Glutamatergic neuron (in vitro differentiated cells): Measurements from ENCODE around the gene RPS19. TPM values are rescaled to one million over a fixed set of nuclear protein-coding genes. Genes with fewer than 3 reads are reported as not detected.
A peak's percentile ranks its signal among the peaks of the same experiment; 100 is the strongest.
"Not testable (repeated sequence)": the region's sequence is repeated elsewhere in the genome, so short reads cannot be mapped to it uniquely, and the experiment has no call there.

Source experiments
- DNase-seq: peaks from one replicate; pipeline ENCODE4 v3.0.0; 2022
- H3K27ac Mint-ChIP-seq: one replicate; pipeline ENCODE4 v1.8.0; 2020; ENCODE audit warnings: mild to moderate bottlenecking, mixed read lengths, inconsistent platforms; ENCODE audit not compliant: unreplicated experiment
- H3K27me3 Mint-ChIP-seq: one replicate; pipeline ENCODE4 v1.8.0; 2020; ENCODE audit warnings: mild to moderate bottlenecking, moderate library complexity, mixed read lengths, inconsistent platforms; ENCODE audit not compliant: unreplicated experiment
- H3K36me3 Mint-ChIP-seq: one replicate; pipeline ENCODE4 v1.8.0; 2020; ENCODE audit warnings: mild to moderate bottlenecking, mixed read lengths, inconsistent platforms; ENCODE audit not compliant: unreplicated experiment
- H3K4me1 Mint-ChIP-seq: one replicate; pipeline ENCODE4 v1.8.0; 2020; ENCODE audit warnings: mild to moderate bottlenecking, low read depth, mixed read lengths, inconsistent platforms; ENCODE audit not compliant: unreplicated experiment
- H3K4me3 Mint-ChIP-seq: one replicate; pipeline ENCODE4 v1.8.0; 2020; ENCODE audit warnings: mild to moderate bottlenecking, mixed read lengths, inconsistent platforms; ENCODE audit not compliant: unreplicated experiment
- H3K9me3 Mint-ChIP-seq: one replicate; pipeline ENCODE4 v1.8.0; 2020; ENCODE audit warnings: mild to moderate bottlenecking, moderate library complexity, mixed read lengths, inconsistent platforms; ENCODE audit not compliant: unreplicated experiment
- CTCF ChIP-seq: fragments of 200-600 bp; sonication (generic); IDR thresholded peaks from one replicate; pipeline ENCODE4 v1.5.0; 2021; ENCODE audit not compliant: partially characterized antibody, unreplicated experiment
- total RNA-seq: library from RNA; stranded (reverse); fragmentation: NEBNext Ultra II Directional; extraction: Animal tissue kit (Norgen Biotek cat#: 25700); gene quantifications from one replicate; pipeline ENCODE4 v1.2.1, GENCODE V29; 2021; ENCODE audit not compliant: unreplicated experiment

Gene RPS19
- total RNA-seq, 1 donor from 2014 or later: 1,637 TPM

GRCh38 chr19:41910992-41911888, 51.2 kb downstream of the RPS19 start:
- Mint-ChIP-seq H3K4me3 (peak overlapping the region; percentile 50), H3K27me3 (peaks cover 25% of the 10 kb centered on the region), H3K27ac (no peak overlapping the region), H3K36me3 (no peaks in the 10 kb centered on the region), H3K4me1 (peaks cover 25% of the 10 kb centered on the region), H3K9me3 (peaks cover 11% of the 10 kb centered on the region)
- no peak for DNase-seq
- no peak for TF ChIP-seq CTCF

DNA sequence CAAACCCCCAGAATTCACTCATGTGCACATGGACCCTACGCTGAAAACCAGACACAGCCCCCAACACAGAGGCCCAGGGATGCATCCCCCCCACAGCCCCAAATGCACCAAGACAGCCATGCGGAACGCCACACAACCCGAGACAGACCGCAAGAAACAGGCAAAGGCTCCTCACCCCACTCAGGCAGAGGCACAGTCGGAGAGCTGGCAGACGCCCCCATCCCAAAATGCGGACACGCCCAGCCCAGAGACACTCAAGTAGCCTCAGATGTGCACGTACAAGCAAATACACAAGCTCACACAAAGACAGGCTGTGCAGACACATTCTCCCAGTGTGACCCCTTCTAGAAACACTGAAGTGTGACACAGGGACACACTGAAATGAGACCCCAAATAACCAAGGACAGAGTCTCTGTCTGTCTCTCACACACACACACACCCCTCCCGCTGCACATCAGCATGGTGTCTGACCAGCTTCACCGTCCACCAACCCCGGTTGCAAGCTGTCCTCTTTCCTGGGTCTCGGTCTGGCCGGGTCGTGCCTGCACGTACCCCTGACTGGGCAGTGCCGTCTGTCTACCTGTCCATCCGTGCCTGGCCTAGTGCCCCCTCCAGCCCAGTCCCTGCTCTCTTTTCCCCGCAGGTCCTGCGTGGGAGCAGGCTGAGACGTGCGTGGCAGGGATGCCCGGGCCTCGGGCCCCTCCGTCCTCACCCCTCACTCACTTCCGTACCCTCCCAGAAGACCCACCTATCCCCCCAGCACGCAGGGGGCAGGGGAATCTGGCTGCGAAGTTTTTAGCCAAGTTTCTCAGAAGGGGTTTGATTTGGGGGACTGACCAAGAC, 52.1 kb downstream of the RPS19 start:
- peaks cover 22% of the 10 kb centered on the region for H3K4me1 Mint-ChIP-seq
- no peak overlapping the region for H3K27ac Mint-ChIP-seq
- H3K4me3 Mint-ChIP-seq: peak overlapping the region; percentile 50
- TF ChIP-seq CTCF: no peak
- H3K36me3 Mint-ChIP-seq: no peaks in the 10 kb centered on the region
- H3K27me3 Mint-ChIP-seq: peaks cover 22% of the 10 kb centered on the region
- H3K9me3 Mint-ChIP-seq: peaks cover 9% of the 10 kb centered on the region
- DNase-seq: no peak

DNA sequence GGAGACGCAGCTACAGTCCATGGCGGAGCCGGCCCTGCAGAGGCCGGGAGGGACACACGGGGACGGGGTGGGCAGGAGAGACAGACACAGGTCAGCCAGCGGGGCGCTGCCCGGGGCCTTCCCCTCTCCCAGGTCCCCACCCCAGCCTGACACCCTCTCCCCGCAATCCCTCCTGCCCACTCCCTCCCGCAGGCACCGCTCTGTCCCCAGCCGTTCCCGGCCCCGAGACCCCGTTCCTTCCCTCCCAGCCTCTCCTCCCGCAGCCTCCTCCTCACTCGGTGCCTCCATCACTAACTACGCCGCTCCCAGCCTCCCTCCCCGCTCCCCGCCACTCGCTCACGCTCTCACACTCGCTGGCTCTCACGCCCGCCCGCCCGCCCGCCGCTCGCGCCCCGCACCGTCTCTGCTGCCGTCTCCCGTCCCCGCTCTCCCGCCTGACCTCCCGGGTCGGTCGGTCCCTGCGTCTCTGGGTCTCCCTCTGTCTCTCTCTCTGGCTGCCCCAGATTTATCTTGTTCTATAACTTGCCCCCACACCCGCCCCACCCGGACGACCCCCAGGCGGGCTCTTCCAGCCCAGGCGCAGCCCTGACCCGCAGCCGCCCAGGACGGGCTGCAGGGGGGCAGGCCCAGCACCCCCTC, 53.0 kb downstream of the RPS19 start:
- Mint-ChIP-seq H3K36me3 (no peaks in the 10 kb centered on the region), H3K9me3 (peaks cover 7% of the 10 kb centered on the region), H3K27ac (no peak overlapping the region), H3K4me1 (peaks cover 20% of the 10 kb centered on the region), H3K27me3 (peaks cover 22% of the 10 kb centered on the region), H3K4me3 (no peak overlapping the region)
- peak; percentile 62 for DNase-seq
- TF ChIP-seq CTCF: no peak

DNA sequence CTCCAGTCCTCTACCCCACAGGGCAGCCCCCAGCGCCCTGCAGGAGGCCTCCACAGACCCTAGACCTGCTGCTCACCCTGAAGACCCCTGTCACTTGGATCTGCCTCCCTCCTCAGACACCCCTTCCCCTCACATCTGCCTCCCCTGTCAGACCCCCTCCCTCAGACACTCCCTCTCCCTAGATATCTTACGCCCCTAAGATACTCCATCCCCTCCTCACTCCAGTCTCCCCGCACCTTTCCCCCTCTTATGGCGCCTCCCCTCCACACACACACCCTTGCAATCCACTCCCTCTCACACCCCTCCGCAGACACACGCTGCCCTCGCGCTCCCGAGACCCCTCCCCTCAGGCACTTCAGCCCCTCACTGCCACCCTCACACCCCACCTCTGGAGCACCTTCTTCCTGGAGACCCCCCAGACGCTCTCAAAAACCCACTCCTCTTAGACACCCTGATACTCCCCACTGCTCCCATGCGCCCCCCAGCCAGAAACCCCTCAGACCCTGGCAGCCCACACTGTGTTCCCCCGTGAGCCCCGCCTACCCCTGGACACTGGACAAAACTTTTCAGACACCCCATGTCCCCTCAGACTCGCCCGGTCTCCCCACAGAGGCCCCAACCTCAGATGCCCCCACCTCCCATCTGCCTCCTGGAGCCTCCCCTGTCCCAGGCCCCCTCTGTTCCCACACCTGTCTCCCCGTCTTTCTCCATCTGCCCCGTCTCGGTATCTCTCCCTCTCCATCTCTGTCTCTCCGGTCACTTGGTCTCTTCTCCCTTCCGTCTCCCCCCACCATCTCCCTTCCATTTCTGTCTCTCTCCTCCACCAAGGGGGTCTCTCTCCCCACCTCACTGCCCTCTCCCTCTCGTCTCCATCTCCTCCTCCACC, 53.7 kb downstream of the RPS19 start:
- H3K4me1 Mint-ChIP-seq: peaks cover 20% of the 10 kb centered on the region
- peak overlapping the region; percentile 57 for H3K27ac Mint-ChIP-seq
- TF ChIP-seq CTCF: no peak
- DNase-seq: no peak
- H3K9me3 Mint-ChIP-seq: peaks cover 7% of the 10 kb centered on the region
- peaks cover 22% of the 10 kb centered on the region for H3K27me3 Mint-ChIP-seq
- no peaks in the 10 kb centered on the region for H3K36me3 Mint-ChIP-seq
- peak overlapping the region; percentile 5 for H3K4me3 Mint-ChIP-seq

DNA sequence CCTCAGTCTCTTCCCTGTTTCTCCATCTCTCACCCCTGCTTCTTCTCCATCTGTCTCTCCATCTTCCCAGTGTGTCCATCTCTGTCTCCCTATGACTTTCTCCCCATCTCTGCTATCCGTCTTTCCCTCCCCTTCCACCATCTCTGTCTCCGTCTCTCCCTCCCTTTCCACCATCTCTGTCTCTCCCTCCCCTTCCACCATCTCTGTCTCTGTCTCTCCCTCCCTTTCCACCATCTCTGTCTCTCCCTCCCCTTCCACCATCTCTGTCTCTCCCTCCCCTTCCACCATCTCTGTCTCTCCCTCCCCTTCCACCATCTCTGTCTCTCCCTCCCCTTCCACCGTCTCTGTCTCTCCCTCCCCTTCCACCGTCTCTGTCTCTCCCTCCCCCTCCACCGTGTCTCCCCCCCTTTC, 54.4 kb downstream of the RPS19 start:
- Mint-ChIP-seq H3K4me1 (peaks cover 20% of the 10 kb centered on the region), H3K4me3 (peak overlapping the region; percentile 5)
- not testable (repeated sequence) for DNase-seq

More for the DNA sequence above, 54.4 kb downstream of the RPS19 start:
- Mint-ChIP-seq H3K27ac (peak overlapping the region; percentile 57), H3K27me3 (peaks cover 22% of the 10 kb centered on the region)
- H3K36me3 Mint-ChIP-seq, H3K9me3 Mint-ChIP-seq: not testable (repeated sequence)
